Neutrophil (primary cell): Measurements from ENCODE around the gene SP1.

ENCODE experiments used
- H3K27ac ChIP-seq: fragments of 200-600 bp; sonication (generic); 2 replicates; pipeline ENCODE4 v1.5.1; 2016; ENCODE audit warnings: mild to moderate bottlenecking, moderate library complexity
- H3K27me3 ChIP-seq: fragments of 200-600 bp; sonication (generic); 2 replicates; pipeline ENCODE4 v1.6.0; 2016; ENCODE audit warnings: mild to moderate bottlenecking
- H3K36me3 ChIP-seq: fragments of 200-600 bp; sonication (generic); 2 replicates; pipeline ENCODE4 v1.5.1; 2017
- H3K4me1 ChIP-seq, 2 experiments: fragments of 200-600 bp in 1 of 2; sonication (generic) in 1 of 2; 1 replicate in 1 of 2; 2 replicates in 1 of 2; pipeline versions ENCODE4 v1.5.1 to v1.6.1; 2013 to 2016; ENCODE audit warnings: low read depth in 1 of 2, low read length in 1 of 2, mild to moderate bottlenecking in 1 of 2, moderate library complexity in 1 of 2; ENCODE audit not compliant: control insufficient read depth in 1 of 2, insufficient read depth in 1 of 2
- H3K4me3 ChIP-seq, 2 experiments: fragments of 200-600 bp in 1 of 2; sonication (generic) in 1 of 2; 1 replicate in 1 of 2; 2 replicates in 1 of 2; pipeline ENCODE4 v1.5.1; 2013 to 2016; ENCODE audit warnings: low read depth in 1 of 2, low read length in 1 of 2, mild to moderate bottlenecking in 1 of 2, moderate library complexity in 1 of 2
- H3K9me3 ChIP-seq: fragments of 200-600 bp; sonication (generic); 2 replicates; pipeline ENCODE4 v1.5.1; 2016
- TF ChIP-seq, protein P1 (sequence below): fragments of 200-600 bp; sonication (generic); IDR thresholded peaks from 2 replicates; pipeline ENCODE4 v1.5.1; 2016; ENCODE audit warnings: antibody characterized with exemption

The SP1 gene

DNA sequence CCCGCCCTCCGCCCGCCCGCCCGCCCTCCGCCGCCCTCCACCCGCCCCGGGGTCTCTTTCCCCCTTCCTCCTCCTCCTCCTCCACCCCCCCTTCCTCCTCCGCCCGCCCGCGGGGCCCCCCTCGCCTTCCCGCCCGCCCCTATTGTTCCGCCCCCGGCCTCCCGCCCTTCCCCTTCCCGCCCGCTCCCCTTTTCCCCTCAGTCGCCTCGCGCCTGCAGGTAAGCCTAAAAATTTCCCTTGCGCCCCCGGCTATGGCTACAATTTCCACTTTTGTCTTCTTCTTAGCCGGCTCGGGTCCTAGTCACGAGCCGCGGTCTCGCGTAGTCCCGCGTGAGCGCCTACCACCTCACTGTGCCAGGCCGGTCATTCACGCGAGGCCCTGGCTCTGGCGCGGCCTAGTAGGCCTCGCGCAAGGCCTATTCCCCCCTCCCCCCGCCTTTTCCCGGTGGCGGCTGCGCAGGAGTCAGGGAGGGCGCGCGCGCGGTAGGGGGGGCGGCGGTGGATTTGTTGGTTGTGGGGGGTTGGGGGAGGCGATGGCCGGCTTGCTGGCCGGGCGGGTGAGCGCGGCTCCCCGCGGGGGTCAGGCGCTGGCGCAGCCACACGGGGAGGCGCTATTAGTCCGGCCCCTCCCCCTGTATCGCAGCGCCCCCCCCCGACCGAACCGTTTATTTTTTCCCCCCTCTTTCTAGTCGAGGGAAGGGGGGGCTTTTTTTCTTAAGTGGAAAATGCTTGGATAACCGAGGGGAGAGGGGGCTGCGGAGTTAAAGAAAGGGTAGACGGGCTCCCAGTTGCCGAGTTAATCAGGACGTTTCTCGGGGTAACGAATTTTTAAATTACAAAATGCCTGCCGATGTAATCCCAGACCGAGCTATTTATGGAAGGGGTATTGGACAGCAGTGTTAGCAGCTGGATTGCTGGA, 72.4 kb downstream of the SP1 start:
- Histone ChIP-seq H3K27me3 (no peaks in the 10 kb centered on the region), H3K4me1 (peaks cover 20 to 21% of the 10 kb centered on the region in 2 experiments), H3K36me3 (peaks cover 50% of the 10 kb centered on the region), H3K27ac (peak overlapping the region; percentile 96), H3K9me3 (no peaks in the 10 kb centered on the region), H3K4me3 (peak overlapping the region; percentile 71 to 94)
- TF ChIP-seq, protein P1, sequence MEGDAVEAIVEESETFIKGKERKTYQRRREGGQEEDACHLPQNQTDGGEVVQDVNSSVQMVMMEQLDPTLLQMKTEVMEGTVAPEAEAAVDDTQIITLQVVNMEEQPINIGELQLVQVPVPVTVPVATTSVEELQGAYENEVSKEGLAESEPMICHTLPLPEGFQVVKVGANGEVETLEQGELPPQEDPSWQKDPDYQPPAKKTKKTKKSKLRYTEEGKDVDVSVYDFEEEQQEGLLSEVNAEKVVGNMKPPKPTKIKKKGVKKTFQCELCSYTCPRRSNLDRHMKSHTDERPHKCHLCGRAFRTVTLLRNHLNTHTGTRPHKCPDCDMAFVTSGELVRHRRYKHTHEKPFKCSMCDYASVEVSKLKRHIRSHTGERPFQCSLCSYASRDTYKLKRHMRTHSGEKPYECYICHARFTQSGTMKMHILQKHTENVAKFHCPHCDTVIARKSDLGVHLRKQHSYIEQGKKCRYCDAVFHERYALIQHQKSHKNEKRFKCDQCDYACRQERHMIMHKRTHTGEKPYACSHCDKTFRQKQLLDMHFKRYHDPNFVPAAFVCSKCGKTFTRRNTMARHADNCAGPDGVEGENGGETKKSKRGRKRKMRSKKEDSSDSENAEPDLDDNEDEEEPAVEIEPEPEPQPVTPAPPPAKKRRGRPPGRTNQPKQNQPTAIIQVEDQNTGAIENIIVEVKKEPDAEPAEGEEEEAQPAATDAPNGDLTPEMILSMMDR = peak; percentile 35

DNA sequence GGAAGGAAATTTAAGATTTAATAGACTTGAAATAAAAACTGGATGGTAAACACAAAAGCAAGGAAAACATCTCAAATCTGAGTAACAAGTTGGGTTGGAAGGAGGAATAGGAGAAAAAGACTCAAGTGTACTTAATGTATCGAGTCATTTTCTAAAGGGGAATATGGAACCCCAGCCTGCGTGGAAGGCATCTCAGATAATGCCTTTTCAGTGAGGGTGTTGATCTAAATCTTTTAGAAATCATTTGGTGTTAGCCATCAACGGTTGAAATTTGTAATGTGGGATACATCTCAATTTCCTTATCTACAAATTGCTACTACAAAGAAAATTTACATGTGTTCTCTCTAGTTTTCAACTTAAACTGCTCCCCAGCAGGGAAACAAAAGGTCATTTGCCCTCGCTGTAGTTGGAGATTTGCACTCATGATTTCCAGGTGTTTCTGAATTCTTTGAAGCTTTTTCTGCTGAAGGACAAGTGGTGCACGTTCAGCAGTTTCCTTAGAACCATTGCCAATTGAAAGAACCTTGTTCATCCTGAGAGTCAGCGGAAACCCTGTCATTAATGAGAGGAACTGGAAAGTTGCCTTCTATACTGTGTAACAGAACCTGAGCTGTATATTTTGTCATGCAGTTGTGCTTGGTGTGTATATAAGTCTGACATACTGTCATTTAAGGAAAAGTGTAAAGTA, 74.1 kb downstream of the SP1 start:
- Histone ChIP-seq H3K36me3 (peaks cover 54% of the 10 kb centered on the region), H3K9me3 (no peaks in the 10 kb centered on the region), H3K27ac (peak overlapping the region; percentile 96)

DNA sequence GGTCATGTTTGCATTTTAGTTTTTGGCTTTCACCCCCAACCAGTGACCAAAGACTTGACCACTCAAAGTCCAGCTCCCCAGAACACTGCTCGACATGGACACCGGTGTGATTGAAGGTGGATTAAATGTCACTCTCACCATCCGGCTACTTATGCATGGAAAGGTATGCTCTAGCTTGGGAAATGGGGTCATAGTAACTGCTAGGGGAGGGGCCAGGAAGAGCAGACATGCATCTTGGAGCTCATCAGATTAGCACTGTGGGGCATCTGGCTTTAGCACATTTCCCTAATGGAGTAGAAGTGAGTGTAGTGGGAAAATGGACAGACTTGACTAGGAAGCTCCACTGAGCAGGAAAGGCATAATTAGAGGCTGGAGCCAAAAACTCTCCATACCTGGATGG, 74.7 kb downstream of the SP1 start:
- H3K4me1 ChIP-seq = peaks cover 20 to 21% of the 10 kb centered on the region in 2 experiments
- TF ChIP-seq, protein P1 = no peak
- peaks cover 57% of the 10 kb centered on the region for H3K36me3 ChIP-seq
- no peaks in the 10 kb centered on the region for H3K27me3 ChIP-seq
- H3K27ac ChIP-seq = no peak overlapping the region
- H3K9me3 ChIP-seq = no peaks in the 10 kb centered on the region
- H3K4me3 ChIP-seq = no peak overlapping the region

More for the DNA sequence above, 74.1 kb downstream of the SP1 start:
- Histone ChIP-seq H3K4me3 (no peak overlapping the region), H3K4me1 (peaks cover 20 to 21% of the 10 kb centered on the region in 2 experiments), H3K27me3 (no peaks in the 10 kb centered on the region)
- TF ChIP-seq, protein P1 = no peak

DNA sequence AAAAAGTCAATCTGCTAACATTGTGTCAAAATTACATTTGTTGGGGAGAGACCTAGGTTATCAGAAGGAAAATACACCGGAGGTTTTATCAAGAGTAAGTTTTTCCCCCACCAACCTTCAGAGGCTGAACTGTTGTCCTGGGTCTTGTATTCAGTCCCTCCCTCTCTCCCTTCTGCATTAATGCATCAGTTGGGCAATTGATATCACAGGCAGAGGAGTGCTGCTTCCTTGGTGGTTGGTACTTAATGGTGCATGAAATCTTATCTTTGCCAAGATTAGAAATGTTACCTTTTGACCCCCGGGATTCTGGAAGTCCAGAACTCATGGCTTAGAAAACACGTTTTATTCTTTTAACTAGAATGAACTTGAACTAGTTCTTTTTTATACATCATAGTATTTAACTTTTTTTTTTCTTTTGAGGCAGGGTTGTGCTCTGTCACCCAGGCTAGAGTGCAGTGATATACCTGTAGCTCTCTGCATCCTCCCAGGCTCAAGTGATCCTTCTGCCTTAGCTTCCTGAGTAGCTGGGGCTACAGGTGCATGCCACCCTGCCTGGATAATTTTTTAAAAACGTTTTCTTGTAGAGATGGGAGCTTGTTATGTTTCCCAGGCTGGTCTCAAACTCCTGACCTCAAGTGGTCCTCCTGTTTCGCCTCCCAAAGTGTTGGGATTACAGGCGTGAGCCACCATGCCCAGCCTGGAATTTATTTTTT, 76.8 kb downstream of the SP1 start:
- Histone ChIP-seq H3K36me3 (peaks cover 78% of the 10 kb centered on the region), H3K27ac (no peak overlapping the region), H3K9me3 (no peaks in the 10 kb centered on the region), H3K27me3 (no peaks in the 10 kb centered on the region), H3K4me3 (no peak overlapping the region), H3K4me1 (peaks cover 15 to 17% of the 10 kb centered on the region in 2 experiments)
- TF ChIP-seq, protein P1 = no peak

DNA sequence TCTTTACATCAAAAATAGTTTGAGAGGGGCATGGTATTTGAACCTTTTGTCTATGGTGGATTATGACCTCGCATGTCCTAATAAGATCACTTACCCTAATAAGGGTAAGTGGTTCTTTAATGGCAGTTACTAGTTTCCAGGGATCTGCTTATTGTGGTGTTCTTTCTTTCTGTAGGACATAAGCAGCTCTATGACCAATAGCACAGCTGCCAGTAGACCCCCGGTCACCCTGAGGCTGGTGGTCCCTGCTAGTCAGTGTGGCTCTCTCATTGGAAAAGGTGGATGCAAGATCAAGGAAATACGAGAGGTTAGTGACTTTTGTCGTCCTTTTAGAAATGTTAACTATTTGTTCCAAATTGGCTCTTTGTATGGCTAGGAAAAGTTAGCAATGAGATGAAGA, 79.1 kb downstream of the SP1 start:
- TF ChIP-seq, protein P1 = no peak

More for the DNA sequence above, 79.1 kb downstream of the SP1 start:
- H3K27me3 ChIP-seq = no peaks in the 10 kb centered on the region
- H3K36me3 ChIP-seq = peaks cover 100% of the 10 kb centered on the region
- H3K4me3 ChIP-seq = no peak overlapping the region
- no peaks in the 10 kb centered on the region for H3K9me3 ChIP-seq
- H3K27ac ChIP-seq = no peak overlapping the region
- peaks cover under 1 to 3% of the 10 kb centered on the region in 2 experiments for H3K4me1 ChIP-seq
